IPS DF 4.7 (cell line): ENCODE measurements around the gene WTAP.
"Not testable (repeated sequence)": the region's sequence is repeated elsewhere in the genome, so short reads cannot be mapped to it uniquely, and the experiment has no call there.

Experiments used
- DNase-seq: peaks from one replicate; pipeline ENCODE4 v3.0.0-alpha.2; 2013; ENCODE audit warnings: low spot score; ENCODE audit errors: extremely low read depth

The WTAP gene

GRCh38 chr6:159761129-159761872, 34.0 kb downstream of the WTAP start:
- no peak for DNase-seq

GRCh38 chr6:159761873-159762680, 34.8 kb downstream of the WTAP start, which contains the start of gene ACAT2:
Gene ACAT2, plus strand, starts transcription at chr6:159762045. Its CDS starts 43 bp downstream, at chr6:159762088.
- DNase-seq: no peak

- no peak for DNase-seq
These were observed 35.5 kb downstream of the WTAP start for GRCh38 chr6:159762681-159763293.

- no peak for DNase-seq
These were observed 39.6 kb downstream of the WTAP start for GRCh38 chr6:159766906-159767305.

GRCh38 chr6:159769470-159769869, 42.2 kb downstream of the WTAP start:
- no peak for DNase-seq

GRCh38 chr6:159772196-159772595, 44.9 kb downstream of the WTAP start:
- no peak for DNase-seq

- no peak for DNase-seq
These were observed 50.1 kb downstream of the WTAP start for GRCh38 chr6:159777240-159777904.

- no peak for DNase-seq
These were observed 50.8 kb downstream of the WTAP start for GRCh38 chr6:159778131-159778530.

- no peak for DNase-seq
These were observed 51.3 kb downstream of the WTAP start for GRCh38 chr6:159778542-159779103.

GRCh38 chr6:159788276-159788675, 61.0 kb downstream of the WTAP start:
- no peak for DNase-seq

- no peak for DNase-seq
These were observed 61.6 kb downstream of the WTAP start for GRCh38 chr6:159788753-159789376.

GRCh38 chr6:159789377-159790148, 62.3 kb downstream of the WTAP start, which contains the start of gene TCP1:
Gene TCP1, minus strand, starts transcription at chr6:159789602. Its CDS starts 134 bp downstream, at chr6:159789468.
- peak; percentile 99 for DNase-seq

GRCh38 chr6:159790149-159790955, 63.0 kb downstream of the WTAP start, which contains the start of gene MRPL18:
Gene MRPL18, plus strand, starts transcription at chr6:159790467. Its CDS starts 121 bp downstream, at chr6:159790588.
- DNase-seq: peak; percentile 95

GRCh38 chr6:159790956-159791598, 63.8 kb downstream of the WTAP start:
- DNase-seq: no peak

- not testable (repeated sequence) for DNase-seq
These were observed 67.7 kb downstream of the WTAP start for GRCh38 chr6:159794976-159795375.

- no peak for DNase-seq
These were observed 70.2 kb downstream of the WTAP start for GRCh38 chr6:159797554-159797953.

- no peak for DNase-seq
These were observed 73.0 kb downstream of the WTAP start, which contains the start of gene PNLDC1 for GRCh38 chr6:159800141-159800865. Gene PNLDC1, plus strand, starts transcription at chr6:159800276. Its CDS starts 32 bp downstream, at chr6:159800308.

- no peak for DNase-seq
These were observed 74.6 kb downstream of the WTAP start for GRCh38 chr6:159801935-159802334.
